Omental fat pad (tissue), 4 donors: ENCODE results near the gene IMP4. TPM values are rescaled to one million over a fixed set of nuclear protein-coding genes. Genes with fewer than 3 reads are reported as not detected.

Source experiments
- ATAC-seq: fragments of 150-250 bp; one replicate; pipeline ENCODE4 v1.9.1; 2016; ENCODE audit warnings: mild to moderate bottlenecking, moderate library complexity; ENCODE audit not compliant: low FRiP score
- DNase-seq: peaks from one replicate; pipeline ENCODE4 v3.0.0-alpha.2; 2019; ENCODE audit warnings: low spot score
- CTCF ChIP-seq, 3 donors: fragments of 450-650 bp; IDR thresholded peaks; one replicate each; pipeline ENCODE4 v1.5.1; 2016 to 2017; ENCODE audit warnings: antibody characterized with exemption in 3 of 3, mild to moderate bottlenecking in 3 of 3, moderate library complexity in 2 of 3
- total RNA-seq, 4 donors: library from RNA; depleted of rRNA; stranded (reverse); fragments of >200 nt; gene quantifications; one replicate each; pipeline ENCODE4 v1.1.0, GENCODE V29; 2016

Gene IMP4
- 100 to 1,000 TPM; 102 to 221 (median 130) TPM for total RNA-seq

GRCh38 chr2:130342533-130343275 is at the start of gene IMP4:
Gene IMP4 (plus strand): TSS chr2:130342897. CDS start chr2:130342933, 36 bp downstream.
- DNase-seq (peak; percentile 89), ATAC-seq (peak; percentile 98)
- TF ChIP-seq CTCF (IDR thresholded peaks at IDR 0.05): no peak

GRCh38 chr2:130300258-130300969 is 42.3 kb upstream of the IMP4 start:
- no peak for ATAC-seq

GRCh38 chr2:130300970-130301348 is 41.7 kb upstream of the IMP4 start:
- no peak for DNase-seq
- TF ChIP-seq CTCF (IDR thresholded peaks at IDR 0.05): no peak
- ATAC-seq: no peak

More at GRCh38 chr2:130300258-130300969, 42.3 kb upstream of the IMP4 start:
- no peak for DNase-seq
- no peak for TF ChIP-seq CTCF (IDR thresholded peaks at IDR 0.05)

GRCh38 chr2:130302164-130302886 is 40.4 kb upstream of the IMP4 start:
- no peak for ATAC-seq
- TF ChIP-seq CTCF (IDR thresholded peaks at IDR 0.05): no peak
- DNase-seq: no peak

GRCh38 chr2:130303169-130303568 is 39.5 kb upstream of the IMP4 start:
- no peak for TF ChIP-seq CTCF (IDR thresholded peaks at IDR 0.05)
- no peak for ATAC-seq

GRCh38 chr2:130304726-130305125 is 38.0 kb upstream of the IMP4 start:
- ATAC-seq (no peak), DNase-seq (no peak)
- no peak for TF ChIP-seq CTCF (IDR thresholded peaks at IDR 0.05)

More at GRCh38 chr2:130303169-130303568, 39.5 kb upstream of the IMP4 start:
- no peak for DNase-seq
